ENCODE data around the gene CPNE6.

- TF ChIP-seq CTCF (IDR thresholded peaks at IDR 0.05; ENCODE audit: control extremely low read depth in 1 of 3, insufficient read depth in 1 of 3, low read depth in 1 of 3, low read length in 3 of 3) (no peak), BACH1 (IDR thresholded peaks at IDR 0.05; ENCODE audit: low read length) (no peak), RAD21 (IDR thresholded peaks at IDR 0.05 in 1 of 2, conservative IDR thresholded peaks at IDR 0.05 in 1 of 2; ENCODE audit: low read depth in 2 of 2, low read length in 2 of 2) (no peak), JUN (IDR thresholded peaks at IDR 0.05; ENCODE audit: low read depth, low read length) (no peak), POLR2A (IDR thresholded peaks at IDR 0.05; ENCODE audit: control extremely low read depth in 1 of 2, low read depth in 2 of 2, low read length in 2 of 2) (no peak)
Observed at GRCh38 chr14:24032727-24033418, 38.5 kb upstream of the CPNE6 start.

All from H1 (cell line).